WTC11 (cell line): Measurements from ENCODE around the gene MED12L. TPM values are rescaled to one million over a fixed set of nuclear protein-coding genes. Genes with fewer than 3 reads are reported as not detected.

Experiments used
- ATAC-seq: fragments of 200-7000 bp; cut with Tn5 transposase; 2 replicates; pipeline ENCODE4 v1.10.0; 2021; ENCODE audit warnings: mild to moderate bottlenecking, moderate library complexity
- CTCF ChIA-PET: fragments of 300-600 bp; sonication (Branson Sonifier 250); formaldehyde crosslinking; loops from one replicate; lab custom pipeline; 2021; ENCODE audit warnings: antibody characterized with exemption; lab: Charles Lee
- POLR2A ChIA-PET: fragments of 350-600 bp; sonication (Branson Sonifier 250); formaldehyde crosslinking; loops from one replicate; lab custom pipeline; 2021; ENCODE audit warnings: antibody characterized with exemption; lab: Charles Lee
- DNase-seq: peaks from one replicate; pipeline ENCODE4 v3.0.0; 2021; ENCODE audit warnings: low spot score
- H3K27ac Mint-ChIP-seq: 2 replicates; pipeline ENCODE4 v1.8.0; 2021; ENCODE audit warnings: mixed read lengths
- H3K27me3 Mint-ChIP-seq: 2 replicates; pipeline ENCODE4 v1.8.0; 2021; ENCODE audit warnings: low read depth, mild to moderate bottlenecking, moderate library complexity, mixed read lengths
- H3K36me3 Mint-ChIP-seq: 2 replicates; pipeline ENCODE4 v1.8.0; 2021; ENCODE audit warnings: mixed read lengths
- H3K4me1 Mint-ChIP-seq: 2 replicates; pipeline ENCODE4 v1.8.0; 2022; ENCODE audit warnings: mixed read lengths
- H3K4me3 Mint-ChIP-seq: 2 replicates; pipeline ENCODE4 v1.8.0; 2021; ENCODE audit warnings: mild to moderate bottlenecking, moderate library complexity, mixed read lengths
- H3K9me3 Mint-ChIP-seq: 2 replicates; pipeline ENCODE4 v1.8.0; 2021; ENCODE audit warnings: mixed read lengths
- AFF4 ChIP-seq: sonication (generic); formaldehyde crosslinking; IDR thresholded peaks from 2 replicates; pipeline ENCODE4 v1.8.1; 2023; ENCODE audit warnings: mild to moderate bottlenecking, missing genetic modification reagents, borderline replicate concordance
- ATF3 ChIP-seq: sonication (generic); formaldehyde crosslinking; conservative IDR thresholded peaks from 2 replicates; pipeline ENCODE4 v1.8.1; 2022; ENCODE audit warnings: mild to moderate bottlenecking, missing genetic modification reagents
- CREB1 ChIP-seq: sonication (generic); formaldehyde crosslinking; IDR thresholded peaks from 2 replicates; pipeline ENCODE4 v1.8.0; 2023; ENCODE audit warnings: mild to moderate bottlenecking, missing genetic modification reagents
- GTF2I ChIP-seq: fragments of 250-450 bp; sonication (Bioruptor Pico); conservative IDR thresholded peaks from 2 replicates; pipeline ENCODE4 v1.4.0; 2021; ENCODE audit warnings: mild to moderate bottlenecking
- STAT6 ChIP-seq: sonication (generic); formaldehyde crosslinking; conservative IDR thresholded peaks from 2 replicates; pipeline ENCODE4 v1.8.1; 2023; ENCODE audit warnings: mild to moderate bottlenecking, low read depth, missing genetic modification reagents, moderate library complexity
- TEAD4 ChIP-seq: sonication (generic); formaldehyde crosslinking; IDR thresholded peaks from 2 replicates; pipeline ENCODE4 v1.8.0; 2022; ENCODE audit warnings: mild to moderate bottlenecking, missing genetic modification reagents
- USF1 ChIP-seq: sonication (generic); formaldehyde crosslinking; IDR thresholded peaks from 2 replicates; pipeline ENCODE4 v1.8.0; 2022; ENCODE audit warnings: mild to moderate bottlenecking, missing genetic modification reagents
- ZMAT4 ChIP-seq: fragments of 250-450 bp; sonication (Bioruptor Pico); IDR thresholded peaks from 2 replicates; pipeline ENCODE4 v1.9.0; 2021; ENCODE audit warnings: mild to moderate bottlenecking
- ZNF121 ChIP-seq: sonication (generic); formaldehyde crosslinking; IDR thresholded peaks from 2 replicates; pipeline ENCODE4 v1.8.0; 2023; ENCODE audit warnings: missing genetic modification reagents
- ZNF281 ChIP-seq: sonication (generic); formaldehyde crosslinking; IDR thresholded peaks from 2 replicates; pipeline ENCODE4 v1.8.0; 2023; ENCODE audit warnings: mild to moderate bottlenecking, missing genetic modification reagents
- ZNF317 ChIP-seq: sonication (generic); formaldehyde crosslinking; IDR thresholded peaks from 2 replicates; pipeline ENCODE4 v1.8.1; 2023; ENCODE audit warnings: low read depth, mild to moderate bottlenecking, moderate library complexity, missing genetic modification reagents, borderline replicate concordance
- total RNA-seq: library from RNA; stranded (reverse); gene quantifications from 3 replicates; pipeline ENCODE4 v1.2.3, GENCODE V29; 2021

The MED12L gene
- total RNA-seq, 1 experiment from 2014 or later = 27.4 TPM

GRCh38 chr3:151431940-151432339 lies 346.5 kb downstream of the MED12L start (continued):
- TF ChIP-seq AFF4 (CRISPR knock-in tag) (no peak), ZMAT4 (CRISPR knock-in tag) (no peak), USF1 (CRISPR knock-in tag) (no peak), GTF2I (CRISPR knock-in tag) (no peak), ZNF317 (CRISPR knock-in tag) (no peak), ZNF121 (no peak), ATF3 (CRISPR knock-in tag) (no peak), ZNF281 (CRISPR knock-in tag) (no peak), CREB1 (CRISPR knock-in tag) (no peak), TEAD4 (no peak)

- Mint-ChIP-seq H3K9me3 (peaks cover 5% of the 10 kb centered on the region), H3K4me1 (peaks cover 40% of the 10 kb centered on the region), H3K27ac (no peak overlapping the region), H3K4me3 (no peak overlapping the region), H3K27me3 (peaks cover 14% of the 10 kb centered on the region)
- ATAC-seq (no peak), DNase-seq (no peak)
- POLR2A ChIA-PET = no interaction called here
- CTCF ChIA-PET = no interaction called here
- TF ChIP-seq STAT6 (CRISPR knock-in tag) = no peak
- TF ChIP-seq, all 79 proteins: peak for 0
- H3K36me3 Mint-ChIP-seq = peaks cover 20% of the 10 kb centered on the region
Measured at GRCh38 chr3:151432616-151433372, 347.3 kb downstream of the MED12L start.
